Mesodermal cell (in vitro differentiated cells): ENCODE data around the gene KRT25.

Source experiments
- H3K27ac ChIP-seq: 2 replicates; pipeline ENCODE4 v1.7.0; 2013; ENCODE audit warnings: mild to moderate bottlenecking, low read depth, low read length, moderate library complexity; ENCODE audit not compliant: severe bottlenecking
- H3K36me3 ChIP-seq: 2 replicates; pipeline ENCODE4 v1.7.1; 2013; ENCODE audit warnings: mild to moderate bottlenecking, low read length, moderate library complexity; ENCODE audit not compliant: control insufficient read depth, insufficient read depth
- H3K4me1 ChIP-seq: one replicate; pipeline ENCODE4 v1.7.1; 2013; ENCODE audit warnings: mild to moderate bottlenecking, low read length; ENCODE audit not compliant: insufficient read depth, control insufficient read depth, poor library complexity, severe bottlenecking
- H3K4me3 ChIP-seq: 2 replicates; pipeline ENCODE4 v1.7.0; 2013; ENCODE audit warnings: low read length, control low read depth, mild to moderate bottlenecking; ENCODE audit not compliant: insufficient read depth, poor library complexity, severe bottlenecking; ENCODE audit errors: extremely low read depth
- H3K9me3 ChIP-seq: 2 replicates; pipeline ENCODE4 v1.7.1; 2013; ENCODE audit warnings: mild to moderate bottlenecking, low read length, moderate library complexity; ENCODE audit not compliant: control insufficient read depth
- WGBS, 2 experiments: methylation state at CpG; one replicate each; pipeline ENCODE4 v1.1.5; 2013; ENCODE audit warnings: missing lambda C conversion rate in 2 of 2; ENCODE audit not compliant: insufficient coverage in 2 of 2; 5-methylcytosine and 5-hydroxymethylcytosine counted together

The KRT25 gene

GRCh38 chr17:40722241-40722640 is 32.9 kb downstream of the KRT25 start:
- no peak overlapping the region for H3K4me3 ChIP-seq
- no peaks in the 10 kb centered on the region for H3K36me3 ChIP-seq
- H3K4me1 ChIP-seq = no peaks in the 10 kb centered on the region
- no peak overlapping the region for H3K27ac ChIP-seq
- WGBS, 2 experiments = 60% methylated on average over 1 of the region's 1 CpG; no CpG with 5 or more reads in 1 of the 2 experiments
- H3K9me3 ChIP-seq = no peaks in the 10 kb centered on the region

GRCh38 chr17:40720899-40721298 is 34.2 kb downstream of the KRT25 start:
- Histone ChIP-seq H3K9me3 (no peaks in the 10 kb centered on the region), H3K36me3 (no peaks in the 10 kb centered on the region)
- WGBS, 2 experiments = no CpG with 5 or more reads among the region's 2 CpGs

GRCh38 chr17:40718930-40719329 is 36.2 kb downstream of the KRT25 start:
- 90 to 91% methylated on average over 6 to 8 of the region's 8 CpGs for WGBS, 2 experiments

More at GRCh38 chr17:40720899-40721298, 34.2 kb downstream of the KRT25 start:
- H3K4me3 ChIP-seq = no peak overlapping the region
- no peak overlapping the region for H3K27ac ChIP-seq
- no peaks in the 10 kb centered on the region for H3K4me1 ChIP-seq

GRCh38 chr17:40717776-40718175 is 37.4 kb downstream of the KRT25 start:
- Histone ChIP-seq H3K4me3 (no peak overlapping the region), H3K27ac (no peak overlapping the region), H3K4me1 (no peaks in the 10 kb centered on the region), H3K36me3 (no peaks in the 10 kb centered on the region), H3K9me3 (no peaks in the 10 kb centered on the region)
- 65 to 100% methylated on average over 1 to 2 of the region's 3 CpGs for WGBS, 2 experiments

More at GRCh38 chr17:40718930-40719329, 36.2 kb downstream of the KRT25 start:
- no peak overlapping the region for H3K27ac ChIP-seq
- H3K9me3 ChIP-seq = no peaks in the 10 kb centered on the region
- no peaks in the 10 kb centered on the region for H3K36me3 ChIP-seq
- H3K4me1 ChIP-seq = no peaks in the 10 kb centered on the region
- H3K4me3 ChIP-seq = no peak overlapping the region

GRCh38 chr17:40714473-40714872 is 40.7 kb downstream of the KRT25 start:
- Histone ChIP-seq H3K27ac (no peak overlapping the region), H3K9me3 (no peaks in the 10 kb centered on the region), H3K4me1 (no peaks in the 10 kb centered on the region), H3K36me3 (no peaks in the 10 kb centered on the region), H3K4me3 (no peak overlapping the region)
- 67 to 87% methylated on average over 4 to 5 of the region's 6 CpGs for WGBS, 2 experiments

GRCh38 chr17:40707745-40708144 is 47.4 kb downstream of the KRT25 start:
- Histone ChIP-seq H3K9me3 (no peaks in the 10 kb centered on the region), H3K4me1 (no peaks in the 10 kb centered on the region), H3K4me3 (no peak overlapping the region), H3K36me3 (no peaks in the 10 kb centered on the region), H3K27ac (peak overlapping the region; percentile 18)
- 84 to 85% methylated on average over 4 to 5 of the region's 7 CpGs for WGBS, 2 experiments

GRCh38 chr17:40705584-40705983 is 49.5 kb downstream of the KRT25 start:
- Histone ChIP-seq H3K9me3 (no peaks in the 10 kb centered on the region), H3K4me3 (no peak overlapping the region), H3K27ac (no peak overlapping the region), H3K36me3 (no peaks in the 10 kb centered on the region), H3K4me1 (no peaks in the 10 kb centered on the region)
- 43 to 100% methylated on average over 1 of the region's 4 CpGs for WGBS, 2 experiments

GRCh38 chr17:40703652-40704051 is 51.5 kb downstream of the KRT25 start, which contains the start of gene KRT24:
Gene KRT24 (minus strand): TSS chr17:40703752. CDS start chr17:40703693, 59 bp downstream.
- Histone ChIP-seq H3K27ac (no peak within 1 kb of the TSS), H3K36me3 (no peaks in the 10 kb centered on the region), H3K9me3 (no peaks in the 10 kb centered on the region), H3K4me1 (no peaks in the 10 kb centered on the region), H3K4me3 (no peak within 1 kb of the TSS)
- WGBS, 2 experiments = 90 to 98% methylated on average over 5 to 7 of the region's 7 CpGs

- Histone ChIP-seq H3K27ac (no peak overlapping the region), H3K9me3 (no peaks in the 10 kb centered on the region), H3K36me3 (no peaks in the 10 kb centered on the region), H3K4me3 (no peak overlapping the region), H3K4me1 (no peaks in the 10 kb centered on the region)
- WGBS, 2 experiments = 92% methylated on average over 2 of the region's 3 CpGs; no CpG with 5 or more reads in 1 of the 2 experiments
These were observed 52.9 kb downstream of the KRT25 start for GRCh38 chr17:40702271-40702670.

- H3K27ac ChIP-seq = no peak overlapping the region
- no peaks in the 10 kb centered on the region for H3K4me1 ChIP-seq
- H3K4me3 ChIP-seq = no peak overlapping the region
- H3K9me3 ChIP-seq = no peaks in the 10 kb centered on the region
- H3K36me3 ChIP-seq = no peaks in the 10 kb centered on the region
- 83 to 89% methylated on average over 4 to 5 of the region's 5 CpGs for WGBS, 2 experiments
These were observed 55.3 kb downstream of the KRT25 start for GRCh38 chr17:40699853-40700252.

GRCh38 chr17:40699371-40699770 is 55.8 kb downstream of the KRT25 start:
- H3K27ac ChIP-seq = no peak overlapping the region
- H3K36me3 ChIP-seq = no peaks in the 10 kb centered on the region
- no peak overlapping the region for H3K4me3 ChIP-seq
- H3K9me3 ChIP-seq = no peaks in the 10 kb centered on the region
- WGBS, 2 experiments = 87 to 91% methylated on average over 6 to 8 of the region's 9 CpGs
- no peaks in the 10 kb centered on the region for H3K4me1 ChIP-seq
